T-helper 2 cell treated with Interferon-gamma antibody and Interleukin-4, amounts not matched to agents 5 μg/mL and 100 μg/mL, for 36 hours (primary cell): ENCODE results near the gene GRM4.

Experiments used
- DNase-seq: peaks from one replicate; pipeline ENCODE4 v3.0.0; 2021; ENCODE audit warnings: low spot score
- H3K27ac Mint-ChIP-seq: one replicate; pipeline ENCODE4 v1.8.0; 2021; ENCODE audit warnings: mild to moderate bottlenecking, mixed read lengths
- H3K27me3 Mint-ChIP-seq: one replicate; pipeline ENCODE4 v1.8.0; 2021; ENCODE audit warnings: low read depth, mixed read lengths
- H3K36me3 Mint-ChIP-seq: one replicate; pipeline ENCODE4 v1.8.0; 2021; ENCODE audit warnings: low read depth, mixed read lengths
- H3K4me1 Mint-ChIP-seq: one replicate; pipeline ENCODE4 v1.8.0; 2021; ENCODE audit warnings: low read depth, mixed read lengths
- H3K4me3 Mint-ChIP-seq: one replicate; pipeline ENCODE4 v1.8.0; 2022; ENCODE audit warnings: mild to moderate bottlenecking, moderate library complexity, mixed read lengths
- H3K9me3 Mint-ChIP-seq: one replicate; pipeline ENCODE4 v1.8.0; 2021; ENCODE audit warnings: mixed read lengths

GRM4 gene

DNA sequence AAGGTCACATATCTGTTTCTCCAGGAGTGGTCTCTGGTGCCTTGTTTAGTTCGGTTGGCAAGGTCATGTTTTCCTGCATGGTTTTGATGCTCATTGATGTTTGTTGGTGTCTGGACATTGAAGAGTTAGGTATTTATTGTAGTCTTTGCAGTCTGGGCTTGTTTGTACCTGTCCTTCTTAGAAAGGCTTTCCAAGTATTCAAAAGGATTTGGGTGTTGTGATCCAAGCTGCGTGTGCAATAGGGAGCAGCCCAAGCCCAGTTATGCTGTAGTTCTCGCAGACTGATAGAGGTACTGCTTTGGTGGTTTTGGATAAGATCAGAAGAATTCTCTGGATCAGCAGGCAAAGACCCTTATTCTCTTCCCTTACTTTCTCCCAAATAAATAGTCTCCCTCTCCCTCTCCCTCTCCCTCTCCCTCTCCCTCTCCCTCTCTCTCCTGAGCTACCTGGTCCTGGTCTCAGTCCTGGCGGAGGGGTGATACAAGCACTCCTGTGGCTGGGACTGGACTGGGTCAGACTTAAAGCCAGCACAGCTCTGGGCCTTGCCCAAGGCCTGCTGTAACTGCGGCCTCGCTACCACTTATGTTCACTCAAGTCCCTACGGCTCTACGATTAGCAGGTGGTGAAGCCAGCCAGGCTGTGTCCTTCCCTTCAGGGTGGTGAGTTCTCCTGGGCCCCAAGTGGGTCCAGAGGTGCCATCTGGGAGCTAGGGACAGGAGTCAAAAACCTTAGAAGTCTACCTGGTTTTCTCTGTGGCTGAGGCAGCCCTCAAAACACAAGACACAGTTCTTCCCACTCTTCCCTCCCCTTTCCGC is 27.3 kb upstream of the GRM4 start:
- Mint-ChIP-seq H3K9me3 (no peaks in the 10 kb centered on the region), H3K4me1 (no peaks in the 10 kb centered on the region), H3K27me3 (peaks cover 16% of the 10 kb centered on the region), H3K4me3 (no peak overlapping the region), H3K27ac (no peak overlapping the region), H3K36me3 (no peaks in the 10 kb centered on the region)
- no peak for DNase-seq

DNA sequence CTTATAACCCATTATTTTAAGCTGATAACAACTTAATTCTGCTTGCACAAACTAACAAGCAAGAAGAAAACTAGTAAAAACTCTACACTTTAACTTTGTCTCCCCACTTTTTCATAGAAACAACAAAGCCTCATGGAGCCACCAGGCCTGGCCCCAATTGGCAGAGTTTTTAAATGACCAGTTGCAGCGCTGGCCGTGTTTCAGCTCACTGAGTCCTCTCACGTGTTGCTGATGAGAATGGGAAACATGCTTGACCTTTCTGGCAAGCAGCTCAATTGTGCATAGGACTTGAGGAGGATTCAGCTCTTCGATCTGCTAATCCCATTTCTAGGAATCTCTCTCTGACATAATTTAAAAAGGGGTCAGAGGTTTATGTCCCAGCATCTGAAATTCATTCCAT is 24.5 kb upstream of the GRM4 start:
- Mint-ChIP-seq H3K36me3 (no peaks in the 10 kb centered on the region), H3K27me3 (peaks cover 31% of the 10 kb centered on the region), H3K4me1 (no peaks in the 10 kb centered on the region), H3K27ac (no peak overlapping the region), H3K9me3 (no peaks in the 10 kb centered on the region), H3K4me3 (no peak overlapping the region)
- DNase-seq: no peak

DNA sequence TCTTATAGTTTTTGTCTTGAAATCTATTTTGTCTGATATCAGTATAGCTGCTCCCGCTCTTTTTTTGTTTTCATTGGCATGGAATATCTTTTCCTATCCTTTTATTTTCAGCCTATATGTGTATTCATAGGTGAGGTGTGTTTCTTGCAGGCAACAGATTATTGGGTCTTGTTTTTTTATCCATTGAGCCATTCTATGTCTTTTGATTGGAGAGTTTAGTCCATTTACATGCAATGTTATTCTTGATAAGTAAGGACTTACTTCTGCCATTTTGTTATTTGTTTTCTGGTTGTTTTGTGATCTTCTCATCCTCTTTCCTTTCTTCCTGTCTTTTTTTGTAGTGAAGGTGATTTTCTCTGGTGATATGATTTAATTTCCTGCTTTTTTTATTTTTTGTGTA is 24.0 kb upstream of the GRM4 start:
- H3K4me3 Mint-ChIP-seq: no peak overlapping the region
- H3K9me3 Mint-ChIP-seq: no peaks in the 10 kb centered on the region
- DNase-seq: no peak
- H3K27me3 Mint-ChIP-seq: peaks cover 35% of the 10 kb centered on the region
- H3K27ac Mint-ChIP-seq: no peak overlapping the region
- H3K4me1 Mint-ChIP-seq: no peaks in the 10 kb centered on the region
- no peaks in the 10 kb centered on the region for H3K36me3 Mint-ChIP-seq

DNA sequence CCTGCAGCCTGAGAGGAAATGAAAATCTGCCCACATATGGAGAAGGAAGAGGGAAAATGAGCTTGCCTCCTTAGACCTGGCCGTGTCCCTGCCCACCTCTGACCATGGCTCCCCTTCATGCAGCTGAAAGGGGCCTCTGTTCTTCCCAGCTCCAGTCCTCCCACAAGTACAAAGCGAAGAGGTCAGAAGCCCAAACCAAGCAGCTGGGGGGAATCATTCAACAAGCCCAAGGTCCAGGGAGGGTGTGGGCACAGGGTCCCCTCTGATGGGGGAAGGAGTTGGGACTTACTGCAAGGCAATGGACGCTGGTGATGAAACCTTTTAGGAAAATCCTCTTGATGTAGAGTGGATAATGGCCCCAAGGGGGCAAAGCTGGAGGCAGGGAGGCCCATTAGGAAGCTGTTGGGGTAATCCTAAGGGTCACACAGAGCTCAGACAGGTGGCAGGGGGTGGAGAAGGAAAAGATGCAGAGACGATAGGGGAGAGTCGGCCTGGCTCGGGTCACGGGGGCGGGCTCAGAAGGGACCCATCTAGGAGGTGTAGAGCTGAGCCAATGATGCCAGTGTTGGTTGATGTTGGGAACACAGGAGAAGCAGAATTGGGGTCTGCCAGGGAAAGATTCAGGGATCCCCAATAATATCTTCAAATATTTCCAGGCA is 16.1 kb upstream of the GRM4 start:
- H3K9me3 Mint-ChIP-seq: peaks cover 4% of the 10 kb centered on the region
- H3K27ac Mint-ChIP-seq: no peak overlapping the region
- no peaks in the 10 kb centered on the region for H3K36me3 Mint-ChIP-seq
- DNase-seq: no peak
- H3K4me1 Mint-ChIP-seq: no peaks in the 10 kb centered on the region
- no peak overlapping the region for H3K4me3 Mint-ChIP-seq
- peaks cover 37% of the 10 kb centered on the region for H3K27me3 Mint-ChIP-seq

DNA sequence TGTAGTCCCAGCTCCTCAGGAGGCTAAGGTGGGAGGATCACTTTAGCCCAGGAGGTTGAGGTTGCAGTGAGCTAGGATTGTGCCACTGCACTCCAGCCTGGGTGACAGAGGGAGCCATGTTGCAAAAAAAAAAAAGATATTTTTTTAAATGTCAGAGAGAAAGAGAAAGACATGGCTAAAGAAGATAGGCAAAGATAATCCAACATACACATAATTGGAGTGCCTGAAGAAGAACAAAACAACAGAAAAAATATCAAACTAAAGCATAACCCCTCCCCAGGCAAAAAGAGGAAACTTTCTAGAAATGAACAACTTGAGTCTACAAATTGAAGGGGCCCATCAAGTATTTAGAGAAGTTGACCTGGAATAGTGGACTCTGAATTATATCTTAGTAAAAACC is 14.0 kb upstream of the GRM4 start:
- H3K4me3 Mint-ChIP-seq: no peak overlapping the region
- no peak overlapping the region for H3K27ac Mint-ChIP-seq
- H3K36me3 Mint-ChIP-seq: no peaks in the 10 kb centered on the region
- H3K27me3 Mint-ChIP-seq: peaks cover 28% of the 10 kb centered on the region
- DNase-seq: no peak
- H3K4me1 Mint-ChIP-seq: no peaks in the 10 kb centered on the region
- peaks cover 4% of the 10 kb centered on the region for H3K9me3 Mint-ChIP-seq

DNA sequence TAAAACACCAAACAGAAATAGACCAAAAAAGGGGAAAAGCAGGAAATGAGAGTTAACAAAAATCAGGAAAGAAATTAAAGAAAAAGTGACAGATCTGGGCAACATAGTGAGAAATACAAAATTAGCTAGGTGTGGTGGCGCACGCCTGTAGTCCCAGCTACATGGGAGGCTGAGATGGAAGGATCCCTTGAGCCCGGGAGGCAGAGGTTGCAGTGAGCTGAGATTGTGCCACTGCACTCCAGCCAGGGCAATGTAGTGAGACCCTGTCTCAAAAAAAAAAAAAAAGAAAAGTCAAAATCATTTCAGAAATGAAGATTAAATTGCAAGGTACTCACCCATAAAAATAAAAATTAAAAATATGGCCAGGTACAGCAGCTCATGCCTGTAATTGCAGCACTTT is 13.0 kb upstream of the GRM4 start:
- H3K4me3 Mint-ChIP-seq: no peak overlapping the region
- peaks cover 36% of the 10 kb centered on the region for H3K27me3 Mint-ChIP-seq
- no peak overlapping the region for H3K27ac Mint-ChIP-seq
- DNase-seq: no peak
- H3K4me1 Mint-ChIP-seq: no peaks in the 10 kb centered on the region
- peaks cover 4% of the 10 kb centered on the region for H3K9me3 Mint-ChIP-seq
- no peaks in the 10 kb centered on the region for H3K36me3 Mint-ChIP-seq

DNA sequence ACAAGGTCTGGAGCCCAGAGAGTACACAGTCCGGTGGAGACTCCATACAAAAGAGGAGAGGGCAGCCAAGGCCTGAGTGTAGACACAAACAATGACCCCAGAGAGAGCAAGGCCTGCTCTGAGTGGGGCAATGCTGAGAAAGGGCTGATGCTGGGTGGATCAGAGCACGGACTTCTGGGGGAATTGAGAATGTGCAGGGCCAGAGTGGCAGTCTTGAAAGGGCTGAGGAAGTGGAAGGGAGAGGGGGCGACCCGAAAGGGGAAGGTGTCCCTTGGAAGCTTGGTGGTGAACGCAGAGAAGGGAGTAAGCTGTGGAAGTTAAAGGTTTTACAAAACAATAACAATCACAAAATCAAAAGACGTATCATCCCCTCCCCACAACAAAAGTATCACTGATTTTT is 12.0 kb upstream of the GRM4 start:
- DNase-seq: no peak
- Mint-ChIP-seq H3K27me3 (peaks cover 40% of the 10 kb centered on the region), H3K4me1 (no peaks in the 10 kb centered on the region), H3K27ac (no peak overlapping the region), H3K9me3 (peaks cover 4% of the 10 kb centered on the region), H3K4me3 (no peak overlapping the region), H3K36me3 (no peaks in the 10 kb centered on the region)

DNA sequence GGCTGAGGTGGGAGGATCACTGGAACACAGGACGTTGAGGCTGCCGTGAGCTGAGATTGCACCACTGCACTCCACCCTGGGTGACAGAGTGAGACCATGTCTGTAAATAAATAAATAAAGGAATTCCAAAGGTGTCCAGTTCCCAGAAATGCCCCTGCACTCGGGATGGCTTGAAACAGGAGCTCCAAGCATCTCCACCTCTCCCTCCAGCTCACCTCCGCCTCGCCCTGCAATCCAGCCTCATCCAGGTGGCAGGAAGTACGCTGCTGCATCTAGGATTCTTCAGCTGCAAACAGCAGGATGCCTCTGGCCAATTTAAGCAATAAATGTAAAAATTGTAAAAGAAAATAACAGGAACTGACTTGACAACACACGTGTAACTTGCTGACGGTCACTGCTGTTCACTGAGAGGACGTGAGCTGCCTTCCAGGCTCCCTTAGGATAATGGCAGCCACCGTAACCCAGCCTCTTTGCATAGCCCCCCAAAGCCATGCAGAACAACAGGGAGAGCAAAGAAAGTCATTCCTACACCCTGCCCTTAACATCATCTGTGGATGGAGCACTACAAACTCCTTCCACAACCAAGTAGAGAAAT is 11.4 kb upstream of the GRM4 start:
- DNase-seq: no peak
- Mint-ChIP-seq H3K9me3 (peaks cover 4% of the 10 kb centered on the region), H3K27me3 (peaks cover 45% of the 10 kb centered on the region), H3K4me1 (no peaks in the 10 kb centered on the region), H3K36me3 (no peaks in the 10 kb centered on the region), H3K4me3 (no peak overlapping the region), H3K27ac (no peak overlapping the region)

DNA sequence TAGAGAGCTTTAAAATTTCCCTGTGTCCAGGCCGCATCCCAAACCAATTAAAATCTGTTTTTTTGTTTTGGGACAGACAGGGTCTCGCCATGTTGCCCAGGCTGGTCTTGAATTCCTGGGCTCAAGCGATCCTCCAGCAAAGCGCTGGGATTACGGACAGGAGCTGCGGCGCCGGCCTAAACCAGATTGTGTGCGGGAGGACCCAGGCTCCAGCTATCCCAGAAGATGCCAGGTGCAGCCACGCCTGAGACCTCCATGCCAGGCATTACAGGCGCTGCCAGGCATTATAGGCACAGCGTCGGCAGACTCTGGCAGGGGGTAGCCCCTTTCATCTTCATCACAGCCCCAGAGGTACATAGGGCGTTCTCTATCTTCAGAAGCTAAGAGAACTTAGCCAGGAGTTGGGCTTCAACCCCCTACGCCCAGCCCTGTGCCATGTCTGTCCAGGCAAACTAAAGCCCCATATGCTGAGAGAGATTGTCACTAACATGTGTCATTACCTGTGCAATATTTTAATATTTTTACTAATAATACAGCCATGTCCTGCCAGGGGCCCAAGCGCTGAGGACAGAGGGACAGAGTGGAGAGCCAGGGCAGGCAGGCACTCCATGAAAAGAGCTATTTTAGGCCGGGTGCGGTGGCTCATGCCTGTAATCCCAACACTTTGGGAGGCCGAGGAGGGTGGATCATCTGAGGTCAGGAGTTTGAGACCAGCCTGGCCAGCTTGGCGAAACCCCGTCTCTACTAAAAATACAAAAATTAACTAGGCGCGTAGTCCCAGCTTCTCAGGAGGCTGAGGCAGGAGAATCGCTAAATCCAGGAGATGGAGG is 9.8 kb upstream of the GRM4 start:
- Mint-ChIP-seq H3K9me3 (peaks cover 4% of the 10 kb centered on the region), H3K36me3 (no peaks in the 10 kb centered on the region), H3K27ac (no peak overlapping the region), H3K27me3 (peaks cover 53% of the 10 kb centered on the region), H3K4me3 (no peak overlapping the region), H3K4me1 (no peaks in the 10 kb centered on the region)
- no peak for DNase-seq

DNA sequence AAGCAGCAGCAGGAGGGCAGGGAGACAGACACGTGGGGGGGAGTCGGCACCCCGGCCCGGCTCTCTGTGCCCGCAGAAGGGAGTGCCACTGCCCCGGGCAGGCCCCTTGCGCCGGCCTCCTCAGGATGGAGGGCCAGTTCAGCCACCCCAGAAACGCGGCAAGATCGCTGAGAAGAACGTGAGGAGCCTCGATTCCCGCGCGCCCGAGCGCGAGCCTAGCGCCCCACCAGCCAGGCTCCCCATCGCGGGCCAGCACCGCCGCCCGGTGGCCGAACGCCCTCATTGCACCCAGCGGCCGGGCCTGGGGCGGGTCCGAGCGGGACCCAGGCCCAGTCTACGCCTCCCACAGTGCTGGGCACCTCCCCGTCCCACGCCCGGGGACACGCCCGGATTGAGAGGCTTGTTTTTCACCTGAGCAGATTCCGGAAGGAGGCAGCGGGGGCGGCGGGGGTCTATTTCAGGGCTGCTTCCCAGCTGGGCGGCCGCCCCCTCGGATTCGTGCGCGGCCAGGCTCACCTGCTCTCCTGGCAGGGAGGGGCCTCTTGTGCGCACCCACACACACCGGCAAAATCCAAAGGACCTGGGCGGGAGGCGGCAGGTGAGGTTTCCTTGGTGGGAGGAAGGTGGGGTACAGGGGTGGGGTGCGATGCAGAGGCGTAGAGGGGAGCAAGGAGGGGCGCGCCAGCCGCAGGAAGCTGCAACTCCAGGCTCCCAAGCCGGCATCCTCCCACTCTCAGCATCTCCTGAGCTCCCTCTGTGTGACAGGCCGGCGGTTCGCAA is 9.0 kb upstream of the GRM4 start:
- H3K9me3 Mint-ChIP-seq: peaks cover 4% of the 10 kb centered on the region
- H3K36me3 Mint-ChIP-seq: no peaks in the 10 kb centered on the region
- peaks cover 61% of the 10 kb centered on the region for H3K27me3 Mint-ChIP-seq
- H3K4me3 Mint-ChIP-seq: no peak overlapping the region
- H3K4me1 Mint-ChIP-seq: no peaks in the 10 kb centered on the region
- H3K27ac Mint-ChIP-seq: no peak overlapping the region
- DNase-seq: peak; percentile 32

DNA sequence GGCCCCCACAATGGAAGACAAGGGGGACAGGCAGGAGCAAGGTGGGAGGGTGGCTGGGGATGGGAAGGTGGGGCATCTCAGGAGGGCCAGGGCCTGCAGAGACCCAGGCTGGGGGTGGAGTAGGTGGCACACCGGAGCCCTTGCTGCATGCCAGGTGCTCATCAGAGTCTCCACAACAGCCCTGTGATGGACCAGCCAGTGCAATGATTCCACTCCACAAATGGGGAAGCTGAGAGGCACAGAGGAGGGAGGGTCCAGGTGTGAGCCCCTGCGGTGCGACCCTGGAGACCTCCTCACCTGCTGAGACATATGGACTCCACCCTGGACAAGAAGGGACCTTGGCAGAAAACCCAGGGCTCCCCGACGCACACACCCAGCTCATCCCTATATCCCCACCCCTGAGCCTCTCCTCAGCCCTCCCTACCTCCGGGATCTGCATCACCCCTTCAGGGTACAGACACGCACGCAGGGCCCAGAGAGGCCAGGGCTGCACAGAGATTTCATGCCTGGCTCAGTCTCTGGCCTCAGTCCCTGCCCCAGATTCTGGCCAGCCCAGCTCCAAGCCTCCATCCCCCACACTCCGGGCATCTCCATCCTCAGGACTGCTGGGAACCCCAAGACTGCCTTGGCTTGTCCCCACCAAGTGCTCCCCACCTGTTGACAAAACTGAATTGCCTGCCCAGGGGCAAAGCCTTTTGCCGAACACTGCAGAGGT is 7.1 kb upstream of the GRM4 start:
- H3K4me1 Mint-ChIP-seq: no peaks in the 10 kb centered on the region
- no peaks in the 10 kb centered on the region for H3K9me3 Mint-ChIP-seq
- H3K27me3 Mint-ChIP-seq: peaks cover 63% of the 10 kb centered on the region
- H3K27ac Mint-ChIP-seq: no peak overlapping the region
- no peak overlapping the region for H3K4me3 Mint-ChIP-seq
- DNase-seq: no peak
- no peaks in the 10 kb centered on the region for H3K36me3 Mint-ChIP-seq

DNA sequence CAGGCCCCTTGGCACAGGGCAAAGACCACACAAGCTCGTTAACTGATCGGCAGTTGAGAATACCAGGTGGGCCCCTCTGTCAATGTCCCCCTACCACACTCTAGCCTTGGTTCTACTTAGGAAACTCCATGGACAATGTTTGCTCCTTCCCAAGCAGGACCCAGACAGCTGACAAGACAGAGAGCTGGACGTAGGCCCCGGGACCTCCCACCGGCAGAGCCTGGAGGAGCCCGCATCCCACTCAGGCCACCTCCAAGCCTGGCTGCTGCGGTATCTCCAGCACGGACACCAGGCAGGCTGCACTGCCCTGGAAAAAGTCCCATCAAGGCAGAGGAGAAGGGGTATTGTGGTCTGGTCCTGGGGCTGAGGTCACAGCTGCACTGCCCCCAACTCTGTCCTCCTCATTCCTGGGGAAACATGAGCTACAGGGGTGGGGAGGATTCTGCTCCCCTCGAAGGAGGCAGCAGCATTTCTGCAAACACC is 6.2 kb upstream of the GRM4 start:
- Mint-ChIP-seq H3K4me3 (no peak overlapping the region), H3K36me3 (no peaks in the 10 kb centered on the region), H3K4me1 (no peaks in the 10 kb centered on the region), H3K27ac (no peak overlapping the region), H3K9me3 (no peaks in the 10 kb centered on the region), H3K27me3 (peaks cover 64% of the 10 kb centered on the region)
- DNase-seq: no peak
